GM23338 (cell line): ENCODE measurements around the gene CORO1C. TPM values are rescaled to one million over a fixed set of nuclear protein-coding genes. Genes with fewer than 3 reads are reported as not detected.

Source experiments
- ATAC-seq: fragments of 200-7000 bp; cut with Tn5 transposase; 3 replicates; pipeline ENCODE4 v1.9.1; 2020
- DNase-seq: peaks from one replicate; pipeline ENCODE4 v3.0.0-alpha.2; 2015; ENCODE audit warnings: low spot score
- H2AFZ ChIP-seq: fragments of 200-600 bp; sonication (generic); 2 replicates; pipeline ENCODE4 v1.8.0; 2016; ENCODE audit warnings: antibody characterized with exemption, mild to moderate bottlenecking, moderate library complexity
- H3F3A ChIP-seq: fragments of 200-600 bp; sonication (generic); replicated peaks from 2 replicates; pipeline ENCODE4 v1.8.0; 2017; ENCODE audit warnings: antibody characterized with exemption, mixed run types, low read depth
- H3K27ac ChIP-seq: fragments of 200-600 bp; sonication (generic); 2 replicates; pipeline ENCODE4 v1.6.1; 2016; ENCODE audit warnings: low read depth
- H3K27me3 ChIP-seq: fragments of 200-600 bp; sonication (generic); 2 replicates; pipeline ENCODE4 v1.8.0; 2016; ENCODE audit warnings: mild to moderate bottlenecking, mixed run types, moderate library complexity; ENCODE audit not compliant: insufficient read depth
- H3K36me3 ChIP-seq: fragments of 200-600 bp; sonication (generic); 2 replicates; pipeline ENCODE4 v1.8.0; 2016; ENCODE audit warnings: mild to moderate bottlenecking; ENCODE audit not compliant: insufficient read depth
- H3K4me1 ChIP-seq: fragments of 200-600 bp; sonication (generic); 2 replicates; pipeline ENCODE4 v1.8.0; 2016; ENCODE audit warnings: mild to moderate bottlenecking, moderate library complexity; ENCODE audit not compliant: insufficient read depth
- H3K4me2 ChIP-seq: fragments of 200-600 bp; sonication (generic); 2 replicates; pipeline ENCODE4 v1.7.1; 2017; ENCODE audit warnings: mixed run types
- H3K4me3 ChIP-seq: fragments of 200-600 bp; sonication (generic); 2 replicates; pipeline ENCODE4 v1.6.1; 2016; ENCODE audit warnings: mixed run types
- H3K79me2 ChIP-seq: fragments of 200-600 bp; sonication (generic); replicated peaks from 2 replicates; pipeline ENCODE4 v1.8.0; 2017; ENCODE audit warnings: mild to moderate bottlenecking; ENCODE audit not compliant: insufficient read depth
- H3K9me2 ChIP-seq: fragments of 200-600 bp; sonication (generic); 2 replicates; pipeline ENCODE4 v1.8.0; 2017; ENCODE audit not compliant: insufficient read depth
- H4K20me1 ChIP-seq: fragments of 200-600 bp; sonication (generic); replicated peaks from 2 replicates; pipeline ENCODE4 v1.8.0; 2017; ENCODE audit warnings: mild to moderate bottlenecking; ENCODE audit not compliant: insufficient read depth
- H3K27ac Mint-ChIP-seq: 2 replicates; pipeline ENCODE4 v1.8.0; 2020; ENCODE audit warnings: inconsistent platforms, mild to moderate bottlenecking, moderate library complexity, mixed read lengths
- H3K27me3 Mint-ChIP-seq: 3 replicates; pipeline ENCODE4 v1.8.0; 2022; ENCODE audit warnings: low read depth, mild to moderate bottlenecking, moderate library complexity, mixed read lengths, inconsistent platforms; ENCODE audit not compliant: insufficient read depth, poor library complexity
- H3K36me3 Mint-ChIP-seq: 3 replicates; pipeline ENCODE4 v1.8.0; 2021; ENCODE audit warnings: low read depth, mild to moderate bottlenecking, inconsistent platforms, moderate library complexity, mixed read lengths
- H3K4me1 Mint-ChIP-seq: 3 replicates; pipeline ENCODE4 v1.8.0; 2020; ENCODE audit warnings: mild to moderate bottlenecking, inconsistent platforms, mixed read lengths
- H3K4me3 Mint-ChIP-seq: 3 replicates; pipeline ENCODE4 v1.8.0; 2021; ENCODE audit warnings: moderate library complexity, mild to moderate bottlenecking, inconsistent platforms, mixed read lengths
- H3K9me3 Mint-ChIP-seq: 3 replicates; pipeline ENCODE4 v1.8.0; 2020; ENCODE audit warnings: moderate library complexity, mild to moderate bottlenecking, inconsistent platforms, mixed read lengths
- CREB1 ChIP-seq: fragments of 250-450 bp; sonication (Bioruptor Pico); IDR thresholded peaks from 2 replicates; pipeline ENCODE4 v1.5.0; 2020; ENCODE audit warnings: low read depth, mild to moderate bottlenecking, moderate library complexity
- ETS1 ChIP-seq: IDR thresholded peaks from 2 replicates; pipeline ENCODE4 v1.6.1; 2016; ENCODE audit warnings: antibody characterized with exemption
- EZH2phosphoT487 ChIP-seq: fragments of 200-600 bp; sonication (generic); IDR thresholded peaks from one replicate; pipeline ENCODE4 v1.8.1; 2018; ENCODE audit warnings: antibody characterized with exemption; ENCODE audit not compliant: unreplicated experiment
- JUNB ChIP-seq: IDR thresholded peaks from one replicate; pipeline ENCODE4 v1.6.1; 2016; ENCODE audit warnings: antibody characterized with exemption; ENCODE audit not compliant: unreplicated experiment
- NANOG ChIP-seq: IDR thresholded peaks from 2 replicates; pipeline ENCODE4 v1.6.1; 2016; ENCODE audit warnings: antibody characterized with exemption, borderline replicate concordance
- REST ChIP-seq: IDR thresholded peaks from one replicate; pipeline ENCODE4 v1.6.1; 2018; ENCODE audit warnings: antibody characterized with exemption; ENCODE audit not compliant: unreplicated experiment
- STAT1 ChIP-seq: IDR thresholded peaks from one replicate; pipeline ENCODE4 v1.6.1; 2016; ENCODE audit warnings: antibody characterized with exemption; ENCODE audit not compliant: unreplicated experiment
- ZNF114 ChIP-seq: fragments of 250-450 bp; sonication (Bioruptor Pico); IDR thresholded peaks from 2 replicates; pipeline ENCODE4 v1.5.0; 2020; ENCODE audit warnings: mild to moderate bottlenecking, moderate library complexity
- ZNF331 ChIP-seq: fragments of 250-450 bp; sonication (Bioruptor Pico); IDR thresholded peaks from 2 replicates; pipeline ENCODE4 v1.5.0; 2020; ENCODE audit warnings: low read depth, mild to moderate bottlenecking, moderate library complexity
- ZNF462 ChIP-seq: fragments of 250-450 bp; sonication (Bioruptor Pico); IDR thresholded peaks from 2 replicates; pipeline ENCODE4 v1.5.0; 2020; ENCODE audit warnings: mild to moderate bottlenecking, moderate library complexity
- polyA plus RNA-seq: library from polyadenylated mRNA; unstranded; fragments of >200 nt; fragmentation: Nextera tagmentation; extraction: Ambion mirVana; gene quantifications from 2 replicates; pipeline ENCODE4 v1.2.1, GENCODE V29; 2016
- total RNA-seq: library from RNA; depleted of rRNA; stranded (reverse); fragments of >200 nt; shearing (Covaris generic); gene quantifications from 2 replicates; pipeline ENCODE4 v1.2.3, GENCODE V29; 2014

CORO1C gene
- total and polyA plus RNA-seq, 2 experiments from 2014 or later = 59.2 to 89.5 TPM

- ATAC-seq (no peak), DNase-seq (no peak)
- Mint-ChIP-seq H3K36me3 (no peaks in the 10 kb centered on the region), H3K4me1 (no peaks in the 10 kb centered on the region), H3K4me3 (no peak overlapping the region), H3K27me3 (peaks cover 5% of the 10 kb centered on the region), H3K27ac (no peak overlapping the region), H3K9me3 (no peaks in the 10 kb centered on the region; the same call in 2 of the 3 replicates)
- Histone ChIP-seq H3K9me2 (no peaks in the 10 kb centered on the region), H3K36me3 (no peaks in the 10 kb centered on the region), H3K27me3 (no peaks in the 10 kb centered on the region), H3K27ac (no peak overlapping the region), H3K79me2 (no peaks in the 10 kb centered on the region), H3K4me3 (no peak overlapping the region), H2AFZ (no peak overlapping the region), H3K4me2 (no peak overlapping the region), H4K20me1 (no peaks in the 10 kb centered on the region), H3F3A (no peaks in the 10 kb centered on the region), H3K4me1 (no peaks in the 10 kb centered on the region)
- TF ChIP-seq EZH2phosphoT487 (no peak), JUNB (no peak), STAT1 (no peak), ZNF331 (CRISPR knock-in tag) (no peak)
Measured at GRCh38 chr12:108745641-108746040, 14.3 kb upstream of the CORO1C start.

GRCh38 chr12:108744021-108744897, 12.9 kb upstream of the CORO1C start:
- no peaks in the 10 kb centered on the region for H3K79me2 ChIP-seq
- no peaks in the 10 kb centered on the region for H3F3A ChIP-seq
- no peak for ATAC-seq
- H3K27ac Mint-ChIP-seq = no peak overlapping the region
- no peaks in the 10 kb centered on the region for H3K4me1 Mint-ChIP-seq
- no peak overlapping the region for H3K4me2 ChIP-seq
- no peaks in the 10 kb centered on the region for H3K4me1 ChIP-seq
- no peaks in the 10 kb centered on the region for H3K9me2 ChIP-seq
- no peaks in the 10 kb centered on the region for H3K36me3 Mint-ChIP-seq
- H3K4me3 Mint-ChIP-seq = no peak overlapping the region
- H3K4me3 ChIP-seq = no peak overlapping the region
- H2AFZ ChIP-seq = no peak overlapping the region
- no peaks in the 10 kb centered on the region for H3K27me3 ChIP-seq
- H3K27ac ChIP-seq = no peak overlapping the region
- no peak for DNase-seq
- peaks cover 3% of the 10 kb centered on the region for H3K27me3 Mint-ChIP-seq
- H3K9me3 Mint-ChIP-seq = no peaks in the 10 kb centered on the region; the same call in 2 of the 3 replicates
- no peaks in the 10 kb centered on the region for H3K36me3 ChIP-seq
- H4K20me1 ChIP-seq = no peaks in the 10 kb centered on the region
- TF ChIP-seq NANOG (no peak), ZNF331 (CRISPR knock-in tag) (no peak), ETS1 (no peak), CREB1 (CRISPR knock-in tag) (no peak), ZNF114 (no peak), ZNF462 (no peak), REST (no peak), JUNB (no peak)
